Tibial artery (tissue), 4 donors: Measurements from ENCODE around the gene RNF187.

Experiments used
- DNase-seq, 2 donors: peaks; one replicate each; pipeline ENCODE4 v3.0.0-alpha.2; 2019
- H3K27ac ChIP-seq, 2 donors: fragments of 200-600 bp; sonication (generic) in 1 of 2; 1 replicate in 1 of 2; 2 replicates in 1 of 2; pipeline ENCODE4 v1.5.1; 2018 to 2019; ENCODE audit warnings: mild to moderate bottlenecking in 1 of 2
- H3K27me3 ChIP-seq, 2 donors: fragments of 200-600 bp; sonication (generic) in 1 of 2; one replicate each; pipeline versions ENCODE4 v1.5.1 to v1.6.0; 2016 to 2019
- H3K36me3 ChIP-seq, 3 donors: fragments of 200-600 bp; sonication (generic) in 2 of 3; one replicate each; pipeline ENCODE4 v1.5.1; 2016 to 2019; ENCODE audit warnings: mild to moderate bottlenecking in 2 of 3
- H3K4me1 ChIP-seq, 4 donors: fragments of 200-600 bp; sonication (generic) in 2 of 4; 1 replicate in 3 of 4; 2 replicates in 1 of 4; pipeline ENCODE4 v1.5.1; 2016 to 2019
- H3K4me3 ChIP-seq, 2 donors: fragments of 200-600 bp; sonication (generic) in 1 of 2; 1 replicate in 1 of 2; 2 replicates in 1 of 2; pipeline ENCODE4 v1.5.1; 2018 to 2019; ENCODE audit warnings: mild to moderate bottlenecking in 2 of 2
- H3K9me3 ChIP-seq, 3 donors: fragments of 200-600 bp; sonication (generic) in 1 of 3; one replicate each; pipeline ENCODE4 v1.5.1; 2016 to 2019
- intact Hi-C: fragments of 100-400 bp; cut with DNase I; formaldehyde crosslinking; loops from one replicate; pipeline ENCODE4 v1.15.0; 2023; ENCODE audit warnings: low total_unique reads
- TF ChIP-seq, protein P1 (sequence below), 2 experiments: fragments of 200-600 bp in 1 of 2; fragments of 450-650 bp in 1 of 2; IDR thresholded peaks; one replicate each; pipeline ENCODE4 v1.5.1; 2017 to 2019; ENCODE audit warnings: antibody characterized with exemption in 2 of 2, mild to moderate bottlenecking in 1 of 2, moderate library complexity in 1 of 2

The RNF187 gene

GRCh38 chr1:228487336-228488124 is at the start of gene RNF187:
Gene RNF187 (plus strand): TSS chr1:228487382.
- intact Hi-C loops = loop anchor here (5.0 to 10.0 kb wide), 3 partner anchors 85 to 405 kb away; partner anchors contain the start of gene ARF1
- H3K4me1 ChIP-seq = peaks cover 0 to 43% (median 32%) of the 10 kb centered on the region in 4 donors
- peak; percentile 82 to 94 for DNase-seq

DNA sequence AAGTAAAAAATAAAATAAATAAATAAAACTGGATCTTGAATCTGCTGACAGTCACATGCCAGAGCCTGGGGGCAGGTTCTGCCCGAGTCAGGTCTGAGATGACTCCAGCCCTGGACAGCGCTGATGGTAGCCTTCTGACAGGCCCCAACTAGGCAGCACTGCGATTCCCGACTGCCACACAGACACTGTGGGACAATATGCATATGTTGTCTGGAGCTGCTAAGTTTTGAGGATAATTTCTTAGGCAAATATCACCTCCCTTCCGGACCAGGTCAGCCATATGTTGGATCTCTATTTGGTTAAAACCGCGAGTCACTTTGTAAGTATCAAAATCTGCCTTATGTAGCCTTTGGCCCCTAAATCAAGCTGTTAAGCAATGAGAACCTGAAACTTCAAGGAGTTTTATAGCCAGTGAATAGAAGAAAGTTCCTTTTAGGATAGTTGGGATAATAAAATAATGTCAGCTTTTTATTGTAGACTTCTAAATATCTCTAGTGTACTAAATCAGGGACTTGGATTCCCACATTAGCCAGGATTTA is 49.7 kb upstream of the RNF187 start:
- Histone ChIP-seq H3K4me1 (no peaks in the 10 kb centered on the region), H3K4me3 (no peak overlapping the region), H3K27me3 (peaks cover 0 to 54% of the 10 kb centered on the region in 2 donors), H3K36me3 (no peaks in the 10 kb centered on the region), H3K9me3 (no peaks in the 10 kb centered on the region), H3K27ac (no peak overlapping the region)
- intact Hi-C loops = no loop called here
- no peak for DNase-seq
- TF ChIP-seq, protein P1, sequence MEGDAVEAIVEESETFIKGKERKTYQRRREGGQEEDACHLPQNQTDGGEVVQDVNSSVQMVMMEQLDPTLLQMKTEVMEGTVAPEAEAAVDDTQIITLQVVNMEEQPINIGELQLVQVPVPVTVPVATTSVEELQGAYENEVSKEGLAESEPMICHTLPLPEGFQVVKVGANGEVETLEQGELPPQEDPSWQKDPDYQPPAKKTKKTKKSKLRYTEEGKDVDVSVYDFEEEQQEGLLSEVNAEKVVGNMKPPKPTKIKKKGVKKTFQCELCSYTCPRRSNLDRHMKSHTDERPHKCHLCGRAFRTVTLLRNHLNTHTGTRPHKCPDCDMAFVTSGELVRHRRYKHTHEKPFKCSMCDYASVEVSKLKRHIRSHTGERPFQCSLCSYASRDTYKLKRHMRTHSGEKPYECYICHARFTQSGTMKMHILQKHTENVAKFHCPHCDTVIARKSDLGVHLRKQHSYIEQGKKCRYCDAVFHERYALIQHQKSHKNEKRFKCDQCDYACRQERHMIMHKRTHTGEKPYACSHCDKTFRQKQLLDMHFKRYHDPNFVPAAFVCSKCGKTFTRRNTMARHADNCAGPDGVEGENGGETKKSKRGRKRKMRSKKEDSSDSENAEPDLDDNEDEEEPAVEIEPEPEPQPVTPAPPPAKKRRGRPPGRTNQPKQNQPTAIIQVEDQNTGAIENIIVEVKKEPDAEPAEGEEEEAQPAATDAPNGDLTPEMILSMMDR (IDR thresholded peaks at IDR 0.05) = no peak

More at GRCh38 chr1:228487336-228488124, at the start of gene RNF187:
- H3K36me3 ChIP-seq = peaks cover 11 to 31% (median 18%) of the 10 kb centered on the region in 3 donors
- TF ChIP-seq, protein P1 (IDR thresholded peaks at IDR 0.05) = no peak
- H3K27ac ChIP-seq = peak within 1 kb of the TSS; percentile 90 to 98
- no peaks in the 10 kb centered on the region for H3K27me3 ChIP-seq
- peak within 1 kb of the TSS; percentile 71 to 80 for H3K4me3 ChIP-seq
- no peaks in the 10 kb centered on the region for H3K9me3 ChIP-seq

DNA sequence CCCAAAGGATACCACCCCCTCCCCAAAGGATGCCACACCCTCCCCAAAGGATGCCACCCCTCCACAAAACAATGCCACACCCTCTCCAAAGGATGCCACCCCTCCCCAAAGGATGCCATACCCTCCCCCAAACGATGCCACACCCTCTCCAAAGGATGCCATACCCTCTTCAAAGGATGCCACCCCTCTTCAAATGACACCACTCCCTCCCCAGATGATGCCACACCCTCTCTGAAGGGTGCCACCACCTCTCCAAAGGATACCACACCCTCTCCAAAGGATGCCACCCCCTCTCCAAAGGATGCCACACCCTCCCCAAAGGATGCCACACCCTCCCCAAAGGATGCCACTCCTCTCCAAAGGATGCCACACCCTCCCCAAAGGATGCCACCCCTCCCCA is 48.9 kb upstream of the RNF187 start:
- no peak for DNase-seq
- no peaks in the 10 kb centered on the region for H3K4me1 ChIP-seq

GRCh38 chr1:228440761-228441500 is 46.3 kb upstream of the RNF187 start:
- peaks cover 7 to 76% of the 10 kb centered on the region in 2 donors for H3K27me3 ChIP-seq
- no peak overlapping the region for H3K27ac ChIP-seq
- no peaks in the 10 kb centered on the region for H3K36me3 ChIP-seq
- H3K4me1 ChIP-seq = peaks cover 0 to 8% (median 7%) of the 10 kb centered on the region in 4 donors
- intact Hi-C loops = no loop called here
- no peak for DNase-seq
- TF ChIP-seq, protein P1 (IDR thresholded peaks at IDR 0.05) = no peak
- no peaks in the 10 kb centered on the region for H3K9me3 ChIP-seq
- no peak overlapping the region for H3K4me3 ChIP-seq

More for the DNA sequence above, 48.9 kb upstream of the RNF187 start:
- Histone ChIP-seq H3K36me3 (no peaks in the 10 kb centered on the region), H3K27ac (no peak overlapping the region), H3K27me3 (peaks cover 0 to 58% of the 10 kb centered on the region in 2 donors), H3K9me3 (no peaks in the 10 kb centered on the region), H3K4me3 (no peak overlapping the region)
- TF ChIP-seq, protein P1 (IDR thresholded peaks at IDR 0.05) = no peak
- intact Hi-C loops = no loop called here

- no peak overlapping the region for H3K27ac ChIP-seq
- H3K4me3 ChIP-seq = no peak overlapping the region
- peaks cover 0 to 14% (median 10%) of the 10 kb centered on the region in 4 donors for H3K4me1 ChIP-seq
- intact Hi-C loops = no loop called here
- H3K9me3 ChIP-seq = no peaks in the 10 kb centered on the region
- TF ChIP-seq, protein P1 (IDR thresholded peaks at IDR 0.05) = no peak
- peaks cover 7 to 86% of the 10 kb centered on the region in 2 donors for H3K27me3 ChIP-seq
- no peak for DNase-seq
- no peaks in the 10 kb centered on the region for H3K36me3 ChIP-seq
These were observed 43.8 kb upstream of the RNF187 start for GRCh38 chr1:228443395-228443794.
